Suppressor macrophage treated with lipopolysaccharide for 1 hour (primary cell): ENCODE data around the gene GARIN1A.

Experiments used
- DNase-seq, 3 donors: peaks; one replicate each; pipeline ENCODE4 v3.0.0-alpha.2; 2020 to 2022

Gene GARIN1A

DNA sequence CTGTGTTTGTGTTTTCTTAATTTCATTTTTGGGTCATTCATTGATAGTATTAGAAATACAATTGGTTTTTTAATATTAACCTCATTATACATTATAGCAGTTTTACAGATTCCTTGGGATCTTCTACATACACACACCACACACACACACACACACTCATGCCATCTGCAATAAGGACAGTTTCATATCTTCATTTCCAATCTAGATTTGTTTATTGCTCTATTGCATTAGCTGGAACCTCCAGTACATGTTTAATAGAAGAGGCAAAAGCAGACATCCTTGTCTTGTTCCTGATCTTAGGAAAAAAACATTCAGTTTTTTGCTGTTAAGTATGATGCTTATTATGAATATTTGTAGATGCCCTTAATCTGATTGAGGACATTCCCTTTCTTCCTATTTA, 49.3 kb downstream of the GARIN1A start:
- DNase-seq: no peak
